ENCODE data around the gene SAG.

The SAG gene

GRCh38 chr2:233289648-233290047 lies 18.0 kb upstream of the SAG start:
- DNase-seq: no peak

- no peak for DNase-seq
Observed at GRCh38 chr2:233290051-233290845, 17.4 kb upstream of the SAG start.

DNA sequence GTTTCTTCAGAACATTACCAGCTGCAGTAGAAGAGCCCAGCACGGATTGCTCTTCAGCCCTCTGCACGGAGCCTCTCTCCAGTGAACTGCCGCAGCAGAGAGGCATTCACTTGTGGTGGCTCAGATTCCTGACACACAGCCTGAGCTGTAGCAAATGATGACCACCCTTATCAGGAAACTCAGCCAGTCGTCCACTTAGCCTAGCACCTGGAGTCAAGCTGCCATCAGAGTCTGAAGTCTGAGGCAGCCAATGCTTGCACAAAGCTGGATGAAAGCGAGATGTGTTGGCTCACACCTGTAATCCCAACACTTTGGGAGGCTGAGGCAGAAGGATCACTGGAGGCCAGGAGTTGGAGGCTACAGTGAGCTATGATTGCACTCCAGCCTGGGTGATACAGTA lies 11.7 kb upstream of the SAG start:
- DNase-seq: no peak

DNA sequence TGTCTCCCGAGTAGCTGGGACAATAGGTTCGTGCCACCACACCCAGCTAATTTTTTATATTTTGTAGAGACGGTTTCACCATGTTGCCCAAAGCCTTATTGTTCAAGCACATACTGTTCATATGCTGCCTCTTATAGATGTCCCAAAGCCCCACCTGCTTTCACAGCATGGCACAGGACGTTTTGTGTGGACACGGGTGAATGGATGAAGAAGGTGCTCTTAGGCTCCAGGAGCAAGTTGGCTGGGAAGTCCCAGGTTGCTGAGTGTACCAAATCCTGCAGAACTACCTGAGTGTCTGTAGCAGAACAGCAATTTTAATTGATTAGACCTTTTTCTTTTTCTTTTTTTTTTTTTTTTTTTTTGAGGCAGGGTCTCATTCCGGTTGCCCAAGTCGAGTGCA lies 10.5 kb upstream of the SAG start:
- no peak for DNase-seq

DNA sequence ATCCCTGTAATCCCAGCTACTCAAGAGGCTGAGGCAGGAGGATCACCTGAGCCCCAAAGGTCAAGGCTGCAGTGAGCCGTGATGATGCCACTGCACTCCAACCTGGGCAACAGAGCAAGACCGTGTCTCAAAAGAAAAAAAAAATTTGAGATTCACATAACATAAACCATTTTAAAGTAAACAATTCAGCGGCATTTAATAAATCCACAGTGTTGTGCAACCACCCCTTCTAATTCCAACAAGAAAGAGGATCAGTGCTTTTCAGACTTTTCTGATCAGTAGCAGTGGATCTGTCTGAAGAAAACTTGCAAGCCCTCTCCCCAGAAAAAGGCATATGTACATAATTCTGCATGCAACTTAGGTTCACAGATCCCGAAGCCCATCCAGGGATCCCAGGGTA lies 7.2 kb upstream of the SAG start:
- no peak for DNase-seq

DNA sequence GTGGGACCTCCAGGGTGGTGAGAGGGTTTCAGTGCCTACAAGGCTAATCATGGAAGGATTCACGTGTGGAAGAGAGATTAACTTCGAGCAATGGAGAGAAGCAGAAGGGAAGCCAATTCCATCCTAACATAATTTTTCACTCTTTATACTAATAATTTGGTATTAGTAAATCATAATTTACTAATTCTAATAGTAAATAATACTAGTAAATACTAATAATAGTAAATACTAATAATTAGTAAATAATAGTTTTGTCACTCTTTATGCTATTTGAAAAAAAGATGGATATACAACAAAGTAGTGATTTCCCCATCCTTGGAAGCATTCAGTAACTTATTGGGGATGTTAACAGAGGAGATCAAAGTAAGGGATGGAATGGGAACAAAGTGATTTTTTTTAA lies 6.4 kb upstream of the SAG start:
- no peak for DNase-seq

DNA sequence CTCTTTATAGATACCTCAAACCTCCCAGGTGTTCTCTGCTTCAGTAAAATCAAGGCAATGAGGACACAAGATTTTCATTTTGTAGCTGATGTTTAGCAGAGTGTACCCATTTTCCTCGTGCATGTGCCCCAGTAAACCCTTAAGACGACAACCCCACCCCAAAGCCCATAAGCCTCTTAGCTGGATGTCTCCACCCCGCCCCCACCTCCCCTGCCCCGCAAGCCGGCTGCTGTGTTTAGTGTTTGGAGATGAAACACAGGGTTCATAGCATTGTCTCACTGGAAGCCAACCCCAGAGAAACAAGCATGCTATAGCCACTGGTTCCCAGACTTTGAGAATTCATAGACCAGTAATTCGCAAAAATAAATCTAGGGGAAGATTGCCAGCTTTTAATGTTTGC lies 5.8 kb upstream of the SAG start:
- no peak for DNase-seq

GRCh38 chr2:233303252-233303651 lies 4.4 kb upstream of the SAG start:
- no peak for DNase-seq

DNA sequence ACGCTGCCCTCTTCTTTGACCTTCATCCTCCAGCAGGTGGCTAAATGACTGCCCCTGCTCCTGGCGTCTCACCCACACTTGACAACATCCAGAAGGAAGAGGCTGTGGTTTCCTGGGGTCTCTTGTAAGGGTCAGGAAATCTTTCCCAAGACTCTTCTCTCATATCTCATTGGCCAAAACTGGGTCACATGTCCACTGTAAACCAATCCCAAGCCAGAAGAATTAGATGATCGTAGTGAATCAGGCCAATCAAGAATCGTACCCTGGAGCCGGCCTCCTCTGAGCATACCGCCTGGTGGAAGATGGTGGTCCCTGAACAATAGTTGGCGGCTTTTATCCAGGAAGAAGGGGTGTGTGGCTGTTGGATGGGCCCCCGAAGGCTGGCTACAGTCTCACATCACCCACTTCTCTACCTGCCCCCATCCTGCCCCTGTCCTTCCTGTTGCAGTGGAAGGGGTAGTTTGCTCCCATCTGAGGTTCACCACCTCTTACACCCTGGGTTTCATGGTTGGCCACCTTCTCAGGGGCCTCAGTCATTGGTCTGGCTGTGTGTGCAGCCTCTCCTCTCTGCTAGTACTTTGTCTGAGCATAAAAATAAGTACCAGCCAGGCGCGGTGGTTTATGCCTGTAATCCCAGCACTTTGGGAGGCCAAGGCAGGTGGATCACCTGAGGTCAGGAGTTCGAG lies 3.8 kb downstream of the SAG start:
- no peak for DNase-seq

GRCh38 chr2:233312874-233313273 lies 5.3 kb downstream of the SAG start:
- DNase-seq: no peak

DNA sequence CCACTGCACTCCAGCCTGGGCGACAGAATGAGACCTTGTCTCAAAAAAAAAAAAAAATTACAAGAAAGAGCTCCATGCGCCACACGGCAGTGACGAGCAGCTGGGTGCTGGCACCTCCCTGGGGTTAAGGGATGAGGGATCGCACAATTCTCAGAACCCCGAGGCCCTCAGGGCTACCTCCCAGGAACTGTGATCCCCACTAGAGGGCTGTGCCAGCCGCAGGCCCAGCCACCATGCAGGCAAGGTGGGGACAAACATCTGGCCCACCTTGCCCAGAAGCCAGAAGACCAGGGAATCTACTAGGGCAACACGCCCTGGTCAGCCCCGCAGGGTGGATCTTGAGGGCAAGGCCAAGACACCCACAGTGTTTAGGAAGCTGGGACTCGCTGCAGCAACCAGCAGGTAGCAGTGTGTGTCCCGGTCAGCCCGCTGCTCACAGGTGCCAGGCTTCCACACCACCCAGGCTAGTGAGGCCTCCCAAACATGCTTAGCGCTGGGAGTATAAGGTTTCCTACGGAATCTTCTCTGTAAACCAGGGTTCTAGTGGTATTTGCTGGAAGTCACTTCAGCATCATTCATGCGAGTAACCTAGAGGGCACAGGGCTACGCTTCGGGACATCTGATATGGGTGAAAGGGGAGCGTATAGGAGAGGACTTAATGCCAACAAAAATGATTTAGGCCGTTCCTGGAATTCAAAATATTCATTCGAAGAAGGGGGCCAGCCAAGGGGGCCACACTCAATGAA lies 6.7 kb downstream of the SAG start:
- DNase-seq: no peak

GRCh38 chr2:233317196-233317943 lies 9.8 kb downstream of the SAG start:
- DNase-seq: no peak

GRCh38 chr2:233319256-233319655 lies 11.6 kb downstream of the SAG start:
- DNase-seq: no peak

- no peak for DNase-seq
Observed at GRCh38 chr2:233320470-233320869, 12.9 kb downstream of the SAG start.

DNA sequence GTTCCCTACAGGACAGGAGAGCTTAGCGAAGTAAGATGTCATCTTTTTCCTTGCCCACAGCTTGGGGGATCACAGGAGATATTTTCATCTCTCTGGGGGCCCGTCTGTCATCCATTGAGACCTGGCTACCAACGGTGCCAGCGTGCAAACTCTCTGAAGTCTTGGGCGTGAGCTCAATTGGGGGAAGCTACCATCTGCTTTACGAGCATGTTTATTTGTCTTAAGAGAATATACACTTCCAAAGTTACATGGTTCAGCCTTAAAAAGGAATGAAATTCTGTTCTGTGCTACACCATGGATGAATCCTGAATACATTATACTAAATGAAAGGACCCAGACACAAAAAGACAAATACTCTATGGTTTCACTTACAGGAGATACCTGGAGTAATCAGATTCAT lies 13.6 kb downstream of the SAG start:
- DNase-seq: no peak

DNA sequence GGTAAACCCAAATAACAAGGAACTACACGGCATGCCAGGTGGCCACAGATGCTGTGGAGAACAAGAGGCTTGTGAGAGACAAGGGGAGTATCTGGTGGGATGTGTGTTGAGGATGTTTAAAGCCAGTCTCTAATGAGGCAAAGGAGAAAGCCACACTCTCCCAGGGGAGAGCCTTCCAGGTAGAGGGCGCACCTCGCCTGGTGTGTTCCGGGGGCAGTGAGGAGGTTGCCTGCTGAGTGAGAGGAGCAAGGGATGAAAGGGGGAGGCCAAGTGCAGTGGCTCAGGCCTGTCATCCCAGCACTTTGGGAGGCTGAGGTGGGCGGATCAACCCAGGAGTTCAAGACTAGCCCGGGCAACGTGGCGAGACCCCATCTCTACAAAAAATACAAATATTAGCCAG lies 16.2 kb downstream of the SAG start:
- no peak for DNase-seq

DNA sequence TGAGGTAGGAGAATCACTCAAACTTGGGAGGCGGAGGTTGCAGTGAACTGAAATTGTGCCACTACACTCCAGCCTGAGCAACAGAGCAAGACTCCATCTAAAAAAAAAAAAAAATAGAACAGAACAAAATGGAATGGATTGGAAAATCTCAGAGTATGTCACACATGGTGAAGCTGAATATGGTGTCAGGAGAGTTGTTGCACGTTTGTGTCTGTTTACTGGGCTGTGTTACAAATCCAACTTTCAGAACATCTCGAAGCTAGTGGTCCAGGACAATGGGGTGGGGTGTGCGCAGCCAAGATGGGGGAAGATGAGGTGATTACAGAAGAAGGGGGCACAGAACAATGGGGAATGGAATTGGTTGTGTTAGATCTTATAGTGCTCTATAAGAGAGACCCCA lies 17.6 kb downstream of the SAG start:
- DNase-seq: no peak

- no peak for DNase-seq
Observed at GRCh38 chr2:233325814-233326213, 18.2 kb downstream of the SAG start.

DNA sequence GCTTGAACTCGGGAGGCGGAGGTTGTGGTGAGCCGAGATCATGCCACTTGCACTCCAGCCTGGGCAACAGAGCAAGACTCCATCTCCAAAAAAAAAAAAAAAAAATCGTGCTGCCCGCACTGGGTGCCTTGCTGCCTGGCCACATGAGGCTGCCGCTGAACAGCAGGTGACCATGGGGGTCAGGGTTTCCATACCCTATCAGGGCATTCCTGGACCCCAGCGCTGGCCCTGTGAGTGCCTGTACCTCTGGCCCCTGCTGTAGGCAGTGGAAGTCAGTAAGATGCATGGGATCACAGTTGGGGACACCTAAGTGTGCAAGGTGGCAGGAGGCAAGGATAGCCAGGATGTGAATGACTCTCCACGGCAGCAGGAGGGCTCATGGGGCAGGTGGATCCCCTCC lies 18.9 kb downstream of the SAG start:
- no peak for DNase-seq

DNA sequence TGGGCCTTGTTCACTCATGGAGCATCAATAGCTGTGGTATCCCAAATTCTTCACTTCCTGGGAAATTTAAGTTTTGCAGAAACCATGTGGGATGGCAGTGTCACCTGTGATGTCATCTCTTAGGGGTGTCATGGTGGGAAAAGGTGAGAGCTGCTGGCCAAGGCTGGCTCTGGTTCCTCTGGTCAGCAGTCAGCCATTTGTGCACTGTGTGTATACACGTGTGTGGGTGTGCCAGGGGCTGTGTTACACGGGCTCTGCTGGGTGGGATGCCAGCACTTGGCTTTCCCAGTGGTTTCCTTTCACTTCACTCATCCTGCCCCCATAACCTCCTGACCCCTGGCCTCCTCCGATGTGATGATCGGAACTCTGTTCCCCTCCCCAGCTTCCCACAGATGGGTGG lies 21.3 kb downstream of the SAG start:
- DNase-seq: no peak

DNA sequence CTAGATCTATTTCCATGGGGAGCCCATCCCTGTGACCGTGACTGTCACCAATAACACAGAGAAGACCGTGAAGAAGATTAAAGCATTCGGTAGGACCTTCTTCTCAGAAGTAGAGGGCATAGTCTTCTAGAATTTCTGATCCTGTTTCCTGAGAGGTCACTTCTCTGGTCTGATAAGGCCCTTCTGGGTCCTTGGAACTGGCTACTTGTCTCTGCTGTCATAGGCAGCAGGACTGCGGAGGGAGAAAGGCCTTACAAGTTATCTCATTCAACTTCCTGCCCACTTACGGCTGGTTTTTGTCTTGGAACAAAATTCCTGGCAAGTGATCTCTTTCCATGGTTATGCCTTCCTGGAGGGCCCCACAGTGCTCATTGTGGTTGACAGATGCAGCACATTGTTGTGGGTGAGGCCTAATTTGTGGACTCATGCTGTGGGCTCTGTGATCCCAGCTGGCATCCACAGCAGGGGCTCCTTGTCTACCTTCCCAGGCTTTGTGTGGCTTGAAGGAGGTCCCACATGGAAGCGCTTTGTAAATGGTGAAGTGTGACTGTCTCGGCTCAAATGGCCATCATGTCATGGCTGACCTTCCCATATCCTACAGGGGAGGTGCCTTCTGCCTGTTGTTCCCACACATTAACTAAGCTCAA lies 22.0 kb downstream of the SAG start:
- no peak for DNase-seq

GRCh38 chr2:233331536-233331935 lies 23.9 kb downstream of the SAG start:
- DNase-seq: peak; percentile 88 to 93

DNA sequence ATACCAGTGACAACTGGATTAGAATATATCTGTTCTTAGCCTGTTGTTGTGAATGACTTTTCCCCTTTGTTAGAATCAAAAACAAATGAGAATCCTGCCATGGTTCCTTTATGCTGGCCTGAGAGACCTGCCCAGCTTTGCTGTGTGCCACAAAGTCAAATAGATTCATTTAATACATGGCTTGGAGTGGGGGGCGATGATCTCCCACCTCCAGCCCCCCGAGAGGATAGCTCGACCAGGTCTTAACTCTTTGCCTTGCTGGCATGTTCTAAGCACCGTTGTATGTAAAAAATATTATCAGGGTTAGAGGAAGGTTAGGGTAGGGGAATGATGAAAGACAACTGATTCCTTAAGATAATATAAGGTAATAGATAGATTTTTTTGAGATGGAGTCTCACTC lies 24.5 kb downstream of the SAG start:
- DNase-seq: no peak
